Lower leg skin (tissue), 4 donors: ENCODE data around the gene IFT88. TPM values are rescaled to one million over a fixed set of nuclear protein-coding genes. Genes with fewer than 3 reads are reported as not detected.

ENCODE experiments used
- DNase-seq, 2 donors: peaks; one replicate each; pipeline ENCODE4 v3.0.0-alpha.2; 2019; ENCODE audit warnings: low spot score in 2 of 2
- H3K4me3 ChIP-seq: fragments of 200-600 bp; sonication (generic); 2 replicates; pipeline ENCODE4 v1.5.1; 2017; ENCODE audit warnings: mild to moderate bottlenecking, low read depth; ENCODE audit not compliant: poor library complexity, severe bottlenecking
- POLR2A ChIP-seq, 2 donors: fragments of 450-650 bp; IDR thresholded peaks; one replicate each; pipeline ENCODE4 v1.6.1; 2016 to 2017; ENCODE audit warnings: antibody characterized with exemption in 2 of 2, mild to moderate bottlenecking in 1 of 2, moderate library complexity in 1 of 2
- WGBS, 2 donors: methylation state at CpG; one replicate each; pipeline ENCODE4 v1.1.5; 2018; 5-methylcytosine and 5-hydroxymethylcytosine counted together
- intact Hi-C: fragments of 100-400 bp; cut with DNase I; formaldehyde crosslinking; loops from one replicate; pipeline ENCODE4 v1.15.0; 2023; ENCODE audit warnings: low total_unique reads
- total RNA-seq, 4 donors: library from RNA; depleted of rRNA; stranded (reverse); fragments of >200 nt; gene quantifications; one replicate each; pipeline ENCODE4 v1.1.0, GENCODE V29; 2016
- TF ChIP-seq, protein P1 (sequence below), 3 donors: fragments of 450-650 bp; IDR thresholded peaks; one replicate each; pipeline ENCODE4 v1.5.1; 2016; ENCODE audit warnings: antibody characterized with exemption in 3 of 3, mild to moderate bottlenecking in 3 of 3, moderate library complexity in 2 of 3

The IFT88 gene
- total RNA-seq, 4 donors from 2014 or later = 3.5 to 8.0 (median 6.9) TPM

- TF ChIP-seq, protein P1, sequence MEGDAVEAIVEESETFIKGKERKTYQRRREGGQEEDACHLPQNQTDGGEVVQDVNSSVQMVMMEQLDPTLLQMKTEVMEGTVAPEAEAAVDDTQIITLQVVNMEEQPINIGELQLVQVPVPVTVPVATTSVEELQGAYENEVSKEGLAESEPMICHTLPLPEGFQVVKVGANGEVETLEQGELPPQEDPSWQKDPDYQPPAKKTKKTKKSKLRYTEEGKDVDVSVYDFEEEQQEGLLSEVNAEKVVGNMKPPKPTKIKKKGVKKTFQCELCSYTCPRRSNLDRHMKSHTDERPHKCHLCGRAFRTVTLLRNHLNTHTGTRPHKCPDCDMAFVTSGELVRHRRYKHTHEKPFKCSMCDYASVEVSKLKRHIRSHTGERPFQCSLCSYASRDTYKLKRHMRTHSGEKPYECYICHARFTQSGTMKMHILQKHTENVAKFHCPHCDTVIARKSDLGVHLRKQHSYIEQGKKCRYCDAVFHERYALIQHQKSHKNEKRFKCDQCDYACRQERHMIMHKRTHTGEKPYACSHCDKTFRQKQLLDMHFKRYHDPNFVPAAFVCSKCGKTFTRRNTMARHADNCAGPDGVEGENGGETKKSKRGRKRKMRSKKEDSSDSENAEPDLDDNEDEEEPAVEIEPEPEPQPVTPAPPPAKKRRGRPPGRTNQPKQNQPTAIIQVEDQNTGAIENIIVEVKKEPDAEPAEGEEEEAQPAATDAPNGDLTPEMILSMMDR (IDR thresholded peaks at IDR 0.05) = no peak
- TF ChIP-seq POLR2A (IDR thresholded peaks at IDR 0.05) = no peak
- H3K4me3 ChIP-seq = no peak overlapping the region
- intact Hi-C loops = no loop called here
- no peak for DNase-seq
- 94 to 96% methylated on average over 4 of the region's 4 CpGs for whole genome bisulfite sequencing, 2 donors
Measured at GRCh38 chr13:20666948-20667347, 100.0 kb downstream of the IFT88 start.

DNA sequence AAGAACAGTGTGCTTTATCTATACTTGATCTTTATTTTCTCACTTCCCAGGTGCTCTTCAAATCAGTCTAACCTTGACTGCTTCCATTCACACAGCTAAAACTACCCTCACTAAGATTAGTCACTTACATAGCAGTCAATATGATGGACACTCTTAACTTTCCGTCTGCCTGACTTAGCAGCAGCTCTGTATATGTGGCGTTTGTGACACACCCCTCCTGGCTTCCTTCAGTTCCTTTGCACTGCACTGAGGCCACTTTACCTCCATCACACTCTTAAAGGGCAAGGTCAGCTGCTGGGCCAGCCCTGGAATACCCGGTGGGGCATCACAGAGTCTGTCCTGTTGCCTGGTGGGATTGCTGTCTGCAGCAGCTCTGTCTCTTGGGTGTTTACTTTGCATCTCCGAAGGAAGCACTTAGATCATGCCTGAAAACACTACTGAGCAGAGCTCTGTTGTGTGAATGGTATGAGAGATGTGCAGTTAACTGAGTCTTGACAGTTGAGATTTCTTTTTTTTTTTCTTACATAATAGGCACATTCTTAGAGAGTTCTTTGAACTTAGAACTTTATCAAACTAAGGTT is 101.0 kb downstream of the IFT88 start:
- WGBS, 2 donors = 64 to 77% methylated on average over 4 of the region's 4 CpGs
- TF ChIP-seq POLR2A (IDR thresholded peaks at IDR 0.05) = no peak
- TF ChIP-seq, protein P1 (IDR thresholded peaks at IDR 0.05) = no peak

DNA sequence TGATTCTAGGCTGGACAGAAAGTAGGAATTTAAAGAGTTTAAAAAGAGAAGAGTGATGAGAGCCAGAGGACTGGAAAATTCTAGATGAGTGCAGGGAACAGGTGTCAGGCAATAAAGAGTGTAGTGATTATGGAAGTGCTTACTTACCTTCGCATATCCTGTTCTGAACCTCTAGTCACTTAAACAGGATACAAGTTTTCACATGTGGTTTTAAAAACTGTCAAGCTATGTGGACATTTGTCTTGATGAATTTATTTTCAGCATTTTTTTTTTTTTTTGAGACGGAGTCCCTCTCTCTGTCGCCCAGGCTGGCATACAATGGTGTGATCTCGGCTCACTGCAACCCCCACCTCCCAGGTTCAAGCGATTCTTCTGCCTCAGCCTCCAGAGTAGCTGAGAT is 102.2 kb downstream of the IFT88 start:
- H3K4me3 ChIP-seq = no peak overlapping the region
- no peak for TF ChIP-seq POLR2A (IDR thresholded peaks at IDR 0.05)
- TF ChIP-seq, protein P1 (IDR thresholded peaks at IDR 0.05) = no peak
- DNase-seq = no peak
- WGBS, 2 donors = 88 to 90% methylated on average over 5 of the region's 5 CpGs
- intact Hi-C loops = no loop called here

More for the DNA sequence above, 101.0 kb downstream of the IFT88 start:
- no peak for DNase-seq
- intact Hi-C loops = no loop called here
- H3K4me3 ChIP-seq = no peak overlapping the region

- intact Hi-C loops = no loop called here
- WGBS, 2 donors = 92 to 93% methylated on average over 1 of the region's 1 CpG
- H3K4me3 ChIP-seq = no peak overlapping the region
- TF ChIP-seq, protein P1 (IDR thresholded peaks at IDR 0.05) = no peak
- no peak for TF ChIP-seq POLR2A (IDR thresholded peaks at IDR 0.05)
- no peak for DNase-seq
Measured at GRCh38 chr13:20671789-20672188, 104.8 kb downstream of the IFT88 start.

- H3K4me3 ChIP-seq = no peak overlapping the region
- TF ChIP-seq, protein P1 (IDR thresholded peaks at IDR 0.05) = no peak
- no peak for TF ChIP-seq POLR2A (IDR thresholded peaks at IDR 0.05)
- intact Hi-C loops = no loop called here
- DNase-seq = no peak
- 35 to 66% methylated on average over 2 of the region's 2 CpGs for WGBS, 2 donors
Measured at GRCh38 chr13:20672772-20673171, 105.8 kb downstream of the IFT88 start.

GRCh38 chr13:20673715-20674114 is 106.8 kb downstream of the IFT88 start:
- no peak for TF ChIP-seq POLR2A (IDR thresholded peaks at IDR 0.05)
- TF ChIP-seq, protein P1 (IDR thresholded peaks at IDR 0.05) = no peak
- 82 to 83% methylated on average over 5 of the region's 5 CpGs for WGBS, 2 donors
- intact Hi-C loops = no loop called here
- no peak for DNase-seq
- H3K4me3 ChIP-seq = no peak overlapping the region
